Subcutaneous abdominal adipose tissue (tissue), 5 donors: ENCODE measurements around the gene SLC41A3.
"Not testable (repeated sequence)": the region's sequence is repeated elsewhere in the genome, so short reads cannot be mapped to it uniquely, and the experiment has no call there.

Source experiments
- H3K27ac ChIP-seq: one replicate; pipeline ENCODE4 v1.7.0; 2013; ENCODE audit warnings: low read depth, mild to moderate bottlenecking, inconsistent platforms, low read length, moderate library complexity
- H3K27me3 ChIP-seq, 5 donors: one replicate each; pipeline ENCODE4 v1.7.0; 2013; ENCODE audit warnings: low read length in 5 of 5, inconsistent platforms in 1 of 5; ENCODE audit not compliant: control insufficient read depth in 5 of 5, insufficient read depth in 4 of 5
- H3K36me3 ChIP-seq, 5 donors: one replicate each; pipeline ENCODE4 v1.7.0; 2013; ENCODE audit warnings: low read length in 5 of 5; ENCODE audit not compliant: control insufficient read depth in 5 of 5, insufficient read depth in 5 of 5
- H3K4me1 ChIP-seq, 5 donors: one replicate each; pipeline ENCODE4 v1.7.0; 2013; ENCODE audit warnings: low read length in 5 of 5, mild to moderate bottlenecking in 3 of 5, moderate library complexity in 1 of 5; ENCODE audit not compliant: control insufficient read depth in 5 of 5, insufficient read depth in 5 of 5
- H3K4me3 ChIP-seq, 5 donors: one replicate each; pipeline ENCODE4 v1.7.0; 2013; ENCODE audit warnings: low read length in 5 of 5, low read depth in 1 of 5
- H3K9ac ChIP-seq, 5 donors: one replicate each; pipeline ENCODE4 v1.7.0; 2013; ENCODE audit warnings: low read length in 5 of 5, mild to moderate bottlenecking in 4 of 5, moderate library complexity in 3 of 5
- H3K9me3 ChIP-seq, 5 donors: one replicate each; pipeline ENCODE4 v1.7.0; 2013; ENCODE audit warnings: low read length in 5 of 5; ENCODE audit not compliant: control insufficient read depth in 5 of 5
- donor health status: healthy.
- donor health status: healthy.
- donor health status: healthy.
- donor health status: healthy.
- donor health status: healthy.

The SLC41A3 gene

GRCh38 chr3:125957020-125957419 is 126.9 kb downstream of the SLC41A3 start:
- H3K9me3 ChIP-seq, H3K4me3 ChIP-seq, H3K4me1 ChIP-seq, H3K27ac ChIP-seq, H3K36me3 ChIP-seq, H3K9ac ChIP-seq: not testable (repeated sequence)
- H3K27me3 ChIP-seq, result peaks cover 6 to 20% (median 17%) of the 10 kb centered on the region in 5 donors
